GM18505 (cell line): ENCODE data around the gene HLA-DQB1.

Experiments used
- ATAC-seq: cut with Tn5 transposase; IDR thresholded peaks from one replicate; pipeline ENCODE4 v1.9.1; 2021; ENCODE audit not compliant: unreplicated experiment
- POLR2A ChIP-seq: IDR thresholded peaks from 4 replicates; pipeline ENCODE4 v1.6.1; 2011; ENCODE audit warnings: borderline replicate concordance; ENCODE audit not compliant: insufficient read depth, insufficient read length; ENCODE audit errors: extremely low read depth

Gene HLA-DQB1

GRCh38 chr6:32625137-32625536, 41.3 kb downstream of the HLA-DQB1 start:
- TF ChIP-seq POLR2A: no peak
- ATAC-seq: no peak

GRCh38 chr6:32624565-32624964, 41.9 kb downstream of the HLA-DQB1 start:
- no peak for ATAC-seq
- no peak for TF ChIP-seq POLR2A

GRCh38 chr6:32623693-32624092, 42.8 kb downstream of the HLA-DQB1 start:
- peak; percentile 52 for TF ChIP-seq POLR2A
- ATAC-seq: no peak

GRCh38 chr6:32622545-32623401, 43.7 kb downstream of the HLA-DQB1 start:
- TF ChIP-seq POLR2A: peak; percentile 59

GRCh38 chr6:32621372-32621771, 45.1 kb downstream of the HLA-DQB1 start:
- TF ChIP-seq POLR2A: peak; percentile 64
- no peak for ATAC-seq

More at GRCh38 chr6:32622545-32623401, 43.7 kb downstream of the HLA-DQB1 start:
- ATAC-seq: peak; percentile 65

- ATAC-seq: no peak
- no peak for TF ChIP-seq POLR2A
Measured at GRCh38 chr6:32617751-32618150, 48.7 kb downstream of the HLA-DQB1 start.

GRCh38 chr6:32615885-32616532, 50.4 kb downstream of the HLA-DQB1 start:
- no peak for ATAC-seq
- TF ChIP-seq POLR2A: no peak

- no peak for TF ChIP-seq POLR2A
- no peak for ATAC-seq
Measured at GRCh38 chr6:32614366-32615081, 51.9 kb downstream of the HLA-DQB1 start.

GRCh38 chr6:32613475-32613874, 53.0 kb downstream of the HLA-DQB1 start:
- TF ChIP-seq POLR2A: no peak
- ATAC-seq: no peak

- ATAC-seq: no peak
- no peak for TF ChIP-seq POLR2A
Measured at GRCh38 chr6:32610682-32611296, 55.7 kb downstream of the HLA-DQB1 start.

- peak; percentile 67 for ATAC-seq
- TF ChIP-seq POLR2A: peak; percentile 60
Measured at GRCh38 chr6:32609731-32610640, 56.5 kb downstream of the HLA-DQB1 start.
